Adrenal gland (tissue), 19 donors: ENCODE data around the gene FKRP. TPM values are rescaled to one million over a fixed set of nuclear protein-coding genes. Genes with fewer than 3 reads are reported as not detected.

Source experiments
- DNase-seq, 7 donors: peaks; one replicate each; pipeline ENCODE4 v3.0.0-alpha.2; 2019 to 2020
- H3K27ac ChIP-seq, 5 donors: fragments of 200-600 bp; sonication (generic) in 4 of 5; 1 replicate in 3 of 5; 2 replicates in 2 of 5; pipeline versions ENCODE4 v1.5.1 to v1.8.0; 2016 to 2020; ENCODE audit warnings: mild to moderate bottlenecking in 1 of 5
- H3K27me3 ChIP-seq: fragments of 200-600 bp; 2 replicates; pipeline ENCODE4 v1.8.0; 2021
- H3K36me3 ChIP-seq, 2 donors: fragments of 200-600 bp; replicated peaks in 1 of 2; 1 replicate in 1 of 2; 2 replicates in 1 of 2; pipeline versions ENCODE4 v1.5.1 to v1.8.0; 2018 to 2022
- H3K4me1 ChIP-seq, 2 donors: fragments of 200-600 bp; replicated peaks in 1 of 2; 1 replicate in 1 of 2; 2 replicates in 1 of 2; pipeline versions ENCODE4 v1.5.1 to v1.8.0; 2018 to 2021
- H3K4me3 ChIP-seq, 4 donors: fragments of 200-600 bp; sonication (generic) in 3 of 4; one replicate each; pipeline ENCODE4 v1.5.1; 2016 to 2018
- H3K9me3 ChIP-seq, 3 donors: fragments of 200-600 bp; sonication (generic) in 1 of 3; replicated peaks in 1 of 3; 1 replicate in 2 of 3; 2 replicates in 1 of 3; pipeline versions ENCODE4 v1.5.1 to v1.8.0; 2016 to 2021
- CTCF ChIP-seq, 6 experiments: fragments of 450-650 bp in 4 of 6; fragments of 200-600 bp in 2 of 6; sonication (generic) in 1 of 6; IDR thresholded peaks; 1 replicate in 5 of 6; 2 replicates in 1 of 6; pipeline versions ENCODE4 v1.5.1 to v1.8.0; 2016 to 2021; ENCODE audit warnings: antibody characterized with exemption in 6 of 6, mild to moderate bottlenecking in 2 of 6, moderate library complexity in 1 of 6
- POLR2A ChIP-seq, 2 donors: fragments of 450-650 bp; IDR thresholded peaks; one replicate each; pipeline ENCODE4 v1.6.1; 2017; ENCODE audit warnings: antibody characterized with exemption in 2 of 2, mild to moderate bottlenecking in 2 of 2, moderate library complexity in 1 of 2
- WGBS, 4 donors: extraction: QIAGEN DNeasy Blood & Tissue Kit in 2 of 4; methylation state at CpG; one replicate each; pipeline versions ENCODE4 v1.1.5 to v1.1.7; 2013 to 2017; 5-methylcytosine and 5-hydroxymethylcytosine counted together
- intact Hi-C, 2 donors: fragments of 100-400 bp; cut with DNase I; formaldehyde crosslinking; loops; one replicate each; pipeline versions ENCODE4 v1.14.1 to v1.15.0; 2022 to 2023
- long read RNA-seq, 10 donors: library from polyadenylated mRNA in 3 of 10; unstranded in 2 of 10; stranded (forward) in 1 of 10; transcript quantifications; one replicate each; pipeline ENCODE4 v2.0.0 and lab custom pipeline, GENCODE V29; 2021 to 2026
- polyA plus RNA-seq, 3 donors: library from polyadenylated mRNA; stranded (reverse); fragments of 200-250 nt in 2 of 3; fragments of 350-450 nt in 1 of 3; fragmentation: Illumina TruSeq in 1 of 3; extraction: RNeasy Lipid Tissue Mini Kit (QIAGEN cat#74804) in 1 of 3; gene quantifications; one replicate each; pipeline ENCODE4 v1.2.3, GENCODE V29; 2013 to 2014
- total RNA-seq, 9 donors: library from RNA; depleted of rRNA in 4 of 9; stranded (reverse); fragments of >200 nt in 4 of 9; fragments of 120-200 nt in 1 of 9; fragmentation: NEBNext Ultra II Directional in 1 of 9; extraction: Animal tissue kit (Norgen Biotek cat#: 25700) in 1 of 9; gene quantifications; one replicate each; pipeline versions ENCODE4 v1.1.0 to v1.2.4, GENCODE V29; 2013 to 2023
- donor health status: healthy with polysubstance abuse.
- donor health status: Bipolar disorder and iron deficiency.
- donor health status: DM: yes; HTN: yes; CAD: no.
- donor health status: DM: no; HTN: no; CAD: no.
- donor health status: DM: no; HTN: no; CAD: no.
- donor health status: DM: yes; HTN: yes; CAD: no.

FKRP gene, protein sequence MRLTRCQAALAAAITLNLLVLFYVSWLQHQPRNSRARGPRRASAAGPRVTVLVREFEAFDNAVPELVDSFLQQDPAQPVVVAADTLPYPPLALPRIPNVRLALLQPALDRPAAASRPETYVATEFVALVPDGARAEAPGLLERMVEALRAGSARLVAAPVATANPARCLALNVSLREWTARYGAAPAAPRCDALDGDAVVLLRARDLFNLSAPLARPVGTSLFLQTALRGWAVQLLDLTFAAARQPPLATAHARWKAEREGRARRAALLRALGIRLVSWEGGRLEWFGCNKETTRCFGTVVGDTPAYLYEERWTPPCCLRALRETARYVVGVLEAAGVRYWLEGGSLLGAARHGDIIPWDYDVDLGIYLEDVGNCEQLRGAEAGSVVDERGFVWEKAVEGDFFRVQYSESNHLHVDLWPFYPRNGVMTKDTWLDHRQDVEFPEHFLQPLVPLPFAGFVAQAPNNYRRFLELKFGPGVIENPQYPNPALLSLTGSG
- total RNA-seq (10 to 100 TPM in 8 of 9 donors, 1 to 10 TPM in 1; 9.6 to 31.2 (median 16.7) TPM), polyA plus RNA-seq (10 to 100 TPM in 2 of 3 donors, 1 to 10 TPM in 1; 5.5 to 19.1 (median 13.6) TPM)
- long read RNA-seq, donor 1, partial matches to known transcripts, result 0 of 2 reads
- long read RNA-seq, donor 1, other reads (novel, unspliced or antisense), result 0 of 2 reads
- long read RNA-seq, donor 2, partial matches to known transcripts, result 0 of 3 reads
- long read RNA-seq, donor 2, other reads (novel, unspliced or antisense), result 0 of 3 reads
- long read RNA-seq, donor 3, partial matches to known transcripts, result 0 of 1 reads
- long read RNA-seq, donor 3, other reads (novel, unspliced or antisense), result 0 of 1 reads
- long read RNA-seq, donor 4, result 0 reads
- long read RNA-seq, donor 5, transcript FKRP-201 (4 exons, 3,332 nt), result major isoform, 8 of 27 reads
- long read RNA-seq, donor 5, partial matches to known transcripts, result 3 of 27 reads
- long read RNA-seq, donor 5, other reads (novel, unspliced or antisense), result 9 of 27 reads
- long read RNA-seq, donor 6, partial matches to known transcripts, result 0 of 2 reads
- long read RNA-seq, donor 6, other reads (novel, unspliced or antisense), result 2 of 2 reads
- long read RNA-seq, donor 7, partial matches to known transcripts, result 0 of 1 reads
- long read RNA-seq, donor 7, other reads (novel, unspliced or antisense), result 0 of 1 reads
- long read RNA-seq, donor 8, partial matches to known transcripts, result 6 of 9 reads
- long read RNA-seq, donor 8, other reads (novel, unspliced or antisense), result 0 of 9 reads
- long read RNA-seq, donor 9, partial matches to known transcripts, result 0 of 2 reads
- long read RNA-seq, donor 9, other reads (novel, unspliced or antisense), result 0 of 2 reads
- long read RNA-seq, donor 10, result 0 reads

DNA sequence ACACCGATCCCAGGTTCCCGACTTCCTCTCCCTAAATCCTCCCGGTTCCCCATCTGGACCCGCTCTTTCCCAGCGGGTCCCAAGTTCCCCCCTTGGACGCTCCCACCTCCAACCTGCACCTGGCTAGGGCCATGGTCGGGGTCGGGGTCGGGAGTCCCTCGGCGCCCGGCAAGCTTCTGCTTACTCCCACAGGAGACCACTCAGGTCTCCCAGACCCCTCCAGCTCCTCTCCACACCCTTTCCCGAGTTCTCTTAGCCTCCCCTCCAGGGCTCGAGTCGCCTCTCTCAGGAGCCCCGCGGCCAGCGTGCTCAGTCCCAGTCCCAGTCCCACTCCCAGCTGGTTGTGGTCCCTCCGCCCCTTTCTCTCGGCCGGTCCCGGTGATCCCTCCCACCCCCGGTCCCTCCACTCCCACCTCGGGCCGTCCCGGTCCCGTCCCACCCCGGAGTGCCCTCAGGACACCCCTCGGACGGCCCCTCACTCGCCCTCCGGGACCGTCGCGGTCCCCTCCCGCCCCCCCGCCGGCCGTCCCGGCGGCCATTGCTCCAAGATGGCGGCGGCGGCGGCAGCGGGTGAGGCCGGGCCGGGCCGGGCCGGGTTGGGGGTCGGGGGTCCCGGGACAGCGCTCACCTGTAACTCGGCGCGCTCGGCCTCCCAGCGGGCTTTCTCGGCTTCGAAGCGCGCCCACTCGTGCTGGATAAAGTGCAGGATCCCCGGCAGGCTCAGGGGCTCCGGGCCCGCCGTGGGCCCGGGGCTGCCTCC, at the start of gene FKRP:
Gene FKRP (plus strand): TSS at position 537 of the 760 bp plus-strand sequence. CDS start 9,394 bp downstream, outside the sequence.
- TF ChIP-seq CTCF (IDR thresholded peaks at IDR 0.05) (no peak), POLR2A (IDR thresholded peaks at IDR 0.05) (no peak)
- H3K27me3 ChIP-seq, result no peaks in the 10 kb centered on the region
- no peaks in the 10 kb centered on the region for H3K9me3 ChIP-seq
- WGBS, 4 donors, result 0 to 1% (median 1%) methylated on average over 17 to 68 of the region's 68 CpGs
- H3K36me3 ChIP-seq, result peaks cover 0 to 12% of the 10 kb centered on the region in 2 donors
- H3K27ac ChIP-seq, result peak within 1 kb of the TSS in 3 of 5 donors; percentile 80 to 91 (median 89)
- intact Hi-C loops, result no loop called here
- peaks cover 10 to 46% of the 10 kb centered on the region in 2 donors for H3K4me1 ChIP-seq
- no peak for DNase-seq
- peak within 1 kb of the TSS in 3 of 4 donors; percentile 38 to 100 (median 97) for H3K4me3 ChIP-seq

DNA sequence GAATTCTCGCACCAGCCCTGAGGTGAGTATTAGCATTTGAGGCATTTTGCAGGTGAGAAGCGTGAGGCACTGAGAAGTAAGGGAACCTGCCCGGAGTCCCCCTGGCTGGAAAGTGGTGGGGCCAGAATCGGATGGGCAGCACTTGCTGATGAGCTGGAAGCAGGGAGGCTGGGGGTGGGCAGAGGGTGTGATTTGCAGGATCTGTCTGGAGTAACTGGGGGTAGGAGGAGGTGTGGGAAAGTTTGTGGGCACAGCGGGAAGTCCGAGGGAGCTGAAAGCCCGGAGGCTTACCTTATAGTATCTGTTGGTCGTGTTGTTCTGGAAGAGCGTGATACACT, 49.0 kb upstream of the FKRP start:
- TF ChIP-seq CTCF (IDR thresholded peaks at IDR 0.05) (no peak), POLR2A (IDR thresholded peaks at IDR 0.05) (no peak)
- DNase-seq, result no peak
- peaks cover 0 to 89% of the 10 kb centered on the region in 2 donors for H3K36me3 ChIP-seq
- H3K27ac ChIP-seq, result no peak overlapping the region
- intact Hi-C loops, result no loop called here
- 85 to 89% (median 87%) methylated on average over 6 to 9 of the region's 9 CpGs for WGBS, 4 donors
- H3K9me3 ChIP-seq, result no peaks in the 10 kb centered on the region
- no peak overlapping the region for H3K4me3 ChIP-seq
- no peaks in the 10 kb centered on the region for H3K27me3 ChIP-seq
- H3K4me1 ChIP-seq, result no peaks in the 10 kb centered on the region

DNA sequence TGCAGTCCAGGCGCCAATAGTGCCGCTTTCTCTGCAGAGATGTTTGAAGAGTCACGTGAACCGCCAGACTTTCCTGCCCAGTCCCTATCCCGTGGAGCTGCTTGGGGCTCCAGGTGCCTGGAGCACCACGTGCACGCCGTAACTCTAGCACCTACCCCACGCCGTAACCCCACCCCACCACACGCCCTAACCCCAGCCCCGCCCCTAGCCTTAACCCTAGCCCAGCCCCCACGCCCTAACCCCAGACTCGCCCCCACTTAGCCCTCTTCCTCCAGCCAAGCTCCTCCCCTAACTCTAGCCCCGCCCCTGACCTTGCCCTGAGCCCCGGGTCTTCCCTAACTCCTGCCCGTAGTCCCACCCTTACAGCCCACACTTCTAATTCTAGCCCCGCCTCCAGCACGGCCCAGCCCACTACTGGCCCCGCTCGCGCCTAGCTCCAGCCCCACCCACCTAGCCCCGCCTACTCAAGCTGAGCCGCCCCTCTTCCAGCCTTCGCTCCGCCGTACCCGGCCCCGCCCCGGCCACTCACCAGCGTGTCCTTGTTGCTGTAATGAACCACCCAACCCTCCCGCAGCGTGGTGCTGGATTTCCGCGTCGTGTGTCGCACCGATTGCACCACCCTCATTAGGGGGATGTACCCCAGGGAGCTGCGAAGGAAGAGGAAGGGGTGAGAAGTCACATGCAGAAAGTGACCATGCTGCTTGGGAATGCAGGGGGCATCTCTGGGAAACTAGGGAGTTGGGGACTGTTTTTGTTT, 48.5 kb upstream of the FKRP start:
- H3K36me3 ChIP-seq, result peaks cover 0 to 89% of the 10 kb centered on the region in 2 donors
- TF ChIP-seq CTCF (IDR thresholded peaks at IDR 0.05) (no peak), POLR2A (IDR thresholded peaks at IDR 0.05) (no peak)
- no peak overlapping the region for H3K27ac ChIP-seq
- DNase-seq, result peak; percentile 88 to 95 (median 93)
- H3K4me3 ChIP-seq, result peak overlapping the region in 1 of 4 donors; percentile 0
- H3K27me3 ChIP-seq, result no peaks in the 10 kb centered on the region
- no peaks in the 10 kb centered on the region for H3K9me3 ChIP-seq
- 20 to 42% (median 25%) methylated on average over 29 to 39 of the region's 39 CpGs for WGBS, 4 donors
- H3K4me1 ChIP-seq, result no peaks in the 10 kb centered on the region
- intact Hi-C loops, result no loop called here
